GM21786 (cell line): ENCODE measurements around the gene ANGPTL4.
"Not testable (repeated sequence)": the region's sequence is repeated elsewhere in the genome, so short reads cannot be mapped to it uniquely, and the experiment has no call there.

Experiments
- ATAC-seq: cut with Tn5 transposase; IDR thresholded peaks from one replicate; pipeline ENCODE4 v1.9.1; 2021; ENCODE audit not compliant: unreplicated experiment

Gene ANGPTL4

DNA sequence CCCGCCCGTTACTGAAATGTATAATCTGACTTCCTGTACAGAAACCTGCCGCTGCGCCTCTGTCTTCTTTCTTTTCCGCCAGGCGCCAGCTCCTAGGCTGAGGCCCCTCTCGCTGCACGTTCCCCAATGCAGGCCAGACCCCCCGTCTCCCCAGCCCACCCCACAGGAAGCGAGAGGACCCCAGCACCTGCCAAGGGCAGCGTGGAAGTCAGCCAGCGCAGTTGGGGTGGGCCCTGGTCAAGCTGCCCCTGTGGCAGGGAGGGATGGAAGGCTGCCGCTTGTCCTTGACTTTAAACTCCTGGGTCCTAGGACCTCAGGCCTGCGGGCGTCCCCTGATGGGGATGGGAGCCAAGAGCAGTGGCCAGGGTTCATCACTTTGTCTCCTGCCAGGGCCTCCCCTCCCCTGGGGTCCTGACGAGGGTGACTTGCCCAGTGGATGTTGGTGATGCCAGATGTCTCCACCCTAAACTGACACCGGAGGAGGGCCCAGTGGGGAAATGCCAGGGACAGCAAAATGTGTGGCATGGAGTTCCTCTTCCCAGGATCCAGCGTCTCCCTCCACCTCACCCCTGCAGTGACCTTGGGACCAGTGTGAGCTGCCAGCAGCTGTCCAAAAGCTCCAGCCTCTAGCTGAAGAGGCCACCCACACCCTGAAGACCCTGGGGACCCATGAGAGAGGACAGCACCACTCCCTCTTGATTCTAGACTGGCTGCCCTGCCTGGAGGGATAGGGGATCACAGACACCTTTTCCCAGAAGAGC, 40.6 kb downstream of the ANGPTL4 start:
- ATAC-seq: no peak

DNA sequence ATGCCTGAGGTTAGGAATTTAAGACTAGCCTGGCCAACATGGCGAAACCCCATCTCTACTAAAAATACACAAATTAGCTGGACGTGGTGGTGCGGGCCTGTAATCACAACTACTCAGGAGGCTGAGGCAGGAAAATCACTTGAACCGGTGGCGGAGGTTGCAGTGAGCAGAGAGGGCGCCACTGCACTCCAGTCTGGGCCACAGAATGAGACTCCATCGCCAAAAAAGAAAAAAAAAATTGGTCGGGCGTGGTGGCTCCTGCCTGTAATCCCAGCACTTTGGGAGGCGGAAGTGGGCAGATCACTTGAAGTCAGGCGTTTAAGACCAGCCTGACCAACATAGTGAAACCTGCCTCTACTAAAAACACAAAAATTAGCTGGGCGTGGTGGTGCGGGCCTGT, 46.8 kb downstream of the ANGPTL4 start:
- not testable (repeated sequence) for ATAC-seq

DNA sequence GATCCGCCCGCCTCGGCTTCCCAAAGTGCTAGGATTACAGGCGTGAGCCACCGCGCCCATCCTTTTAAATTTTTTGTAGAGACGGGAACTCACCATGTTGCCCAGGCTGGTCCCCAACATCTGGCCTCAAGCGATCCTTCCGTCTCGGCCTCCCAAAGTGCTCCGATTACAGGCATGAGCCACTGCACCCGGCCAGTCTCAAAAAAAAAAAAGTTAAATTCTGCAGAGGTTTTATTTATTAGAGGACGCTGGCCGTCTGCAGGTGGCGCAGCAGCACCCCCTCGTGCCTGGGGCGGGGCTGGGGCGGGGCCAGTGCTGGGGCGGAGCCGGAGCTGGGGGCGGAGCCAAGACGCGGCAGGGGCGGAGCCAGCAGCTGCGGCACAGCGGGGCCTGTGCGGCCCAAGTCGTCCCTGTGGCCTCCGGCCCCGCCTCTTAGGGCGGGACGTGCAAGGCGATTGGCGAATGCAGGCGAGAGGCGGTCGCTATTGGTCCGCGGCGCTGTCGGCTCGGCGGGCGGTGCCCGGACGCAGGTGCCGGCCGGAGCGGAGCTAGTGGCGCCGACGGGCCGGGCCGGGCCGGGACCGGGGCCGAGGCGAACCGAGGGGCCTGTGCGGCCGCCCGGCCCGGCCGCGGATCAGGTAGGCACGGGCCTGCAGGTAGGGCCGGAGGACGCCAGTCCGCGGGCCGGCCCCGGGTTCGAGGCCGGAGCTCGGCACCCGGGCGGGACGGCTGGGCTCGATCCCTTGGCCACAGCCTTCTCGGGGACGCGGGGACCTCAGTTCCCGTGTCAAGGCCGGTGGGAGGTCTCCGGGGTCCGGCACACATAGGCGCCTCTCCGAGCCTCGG, 49.1 kb downstream of the ANGPTL4 start, which contains the start of gene MARCHF2:
MARCHF2 (plus strand) TSS at position 523 of the 846 bp plus-strand sequence. CDS start 8,536 bp downstream, outside the sequence.
- peak; percentile 94 for ATAC-seq

DNA sequence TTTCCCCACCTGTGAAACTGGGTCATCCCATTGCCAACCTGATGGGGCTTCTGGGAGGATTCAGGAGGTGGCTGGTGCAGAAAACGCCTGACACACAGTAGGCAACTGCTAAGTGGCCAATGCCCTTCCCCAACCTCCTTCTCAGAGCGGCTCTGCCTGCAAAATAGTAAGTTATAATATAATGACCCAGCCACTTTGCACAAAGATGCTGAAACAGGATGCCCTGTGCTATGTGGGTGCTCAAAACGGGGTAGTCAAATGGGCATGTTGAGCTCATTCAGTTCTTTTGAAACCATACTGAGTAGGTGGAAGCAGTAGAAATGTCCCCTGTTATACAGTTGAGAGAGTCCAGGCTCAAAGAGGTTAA, 49.7 kb downstream of the ANGPTL4 start:
- no peak for ATAC-seq

GRCh38 chr19:8416796-8417195, 52.8 kb downstream of the ANGPTL4 start:
- ATAC-seq: no peak

DNA sequence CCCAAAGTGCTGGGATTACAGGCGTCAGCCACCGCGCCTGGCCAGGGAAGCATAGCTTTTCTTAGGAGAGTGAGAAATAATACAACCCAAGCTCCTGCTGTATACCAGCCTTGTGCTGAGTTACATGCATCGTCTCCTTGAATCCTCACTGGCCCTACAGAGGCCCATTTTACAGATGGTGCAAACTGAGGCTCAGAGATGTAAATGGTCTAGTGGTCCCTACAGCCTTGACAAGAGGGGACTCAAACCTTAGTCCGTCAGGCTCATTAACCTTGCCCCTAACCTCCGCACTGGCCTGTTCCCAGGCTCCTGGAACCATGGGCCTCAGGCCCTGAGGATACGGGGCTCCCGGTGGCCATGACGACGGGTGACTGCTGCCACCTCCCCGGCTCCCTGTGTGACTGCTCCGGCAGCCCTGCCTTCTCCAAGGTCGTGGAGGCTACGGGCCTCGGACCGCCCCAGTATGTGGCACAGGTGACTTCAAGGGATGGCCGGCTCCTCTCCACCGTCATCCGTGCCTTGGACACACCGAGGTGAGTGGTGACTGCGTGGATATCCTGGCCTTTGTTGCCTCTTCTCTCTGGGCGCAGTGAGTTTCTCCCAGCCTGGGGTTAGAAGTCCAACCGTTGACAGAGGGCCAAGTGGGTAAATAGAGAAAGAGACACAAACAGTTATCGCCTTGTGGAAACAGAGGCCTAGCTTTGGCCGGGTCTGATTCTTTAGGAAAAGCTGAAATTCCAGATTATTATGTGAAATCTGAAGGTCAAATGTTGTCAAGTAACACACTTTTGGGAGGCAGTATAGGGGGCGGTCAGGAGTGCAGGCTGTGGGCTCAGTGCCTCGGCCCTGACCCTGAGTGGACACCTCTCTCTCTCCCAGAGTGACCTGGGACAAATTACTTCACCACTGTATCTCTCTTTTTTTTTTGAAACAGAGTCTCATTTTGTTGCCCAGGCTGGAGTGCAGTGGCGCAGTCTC, 57.8 kb downstream of the ANGPTL4 start:
- no peak for ATAC-seq

GRCh38 chr19:8423817-8424223, 59.9 kb downstream of the ANGPTL4 start:
- no peak for ATAC-seq
